CD4-positive, alpha-beta T cell treated with Interleukin-4 for 1 hour (primary cell): Measurements from ENCODE around the gene DHTKD1.

ENCODE experiments used
- DNase-seq, 2 donors: peaks; one replicate each; pipeline ENCODE4 v3.0.0-alpha.2; 2020 to 2022

Gene DHTKD1, protein sequence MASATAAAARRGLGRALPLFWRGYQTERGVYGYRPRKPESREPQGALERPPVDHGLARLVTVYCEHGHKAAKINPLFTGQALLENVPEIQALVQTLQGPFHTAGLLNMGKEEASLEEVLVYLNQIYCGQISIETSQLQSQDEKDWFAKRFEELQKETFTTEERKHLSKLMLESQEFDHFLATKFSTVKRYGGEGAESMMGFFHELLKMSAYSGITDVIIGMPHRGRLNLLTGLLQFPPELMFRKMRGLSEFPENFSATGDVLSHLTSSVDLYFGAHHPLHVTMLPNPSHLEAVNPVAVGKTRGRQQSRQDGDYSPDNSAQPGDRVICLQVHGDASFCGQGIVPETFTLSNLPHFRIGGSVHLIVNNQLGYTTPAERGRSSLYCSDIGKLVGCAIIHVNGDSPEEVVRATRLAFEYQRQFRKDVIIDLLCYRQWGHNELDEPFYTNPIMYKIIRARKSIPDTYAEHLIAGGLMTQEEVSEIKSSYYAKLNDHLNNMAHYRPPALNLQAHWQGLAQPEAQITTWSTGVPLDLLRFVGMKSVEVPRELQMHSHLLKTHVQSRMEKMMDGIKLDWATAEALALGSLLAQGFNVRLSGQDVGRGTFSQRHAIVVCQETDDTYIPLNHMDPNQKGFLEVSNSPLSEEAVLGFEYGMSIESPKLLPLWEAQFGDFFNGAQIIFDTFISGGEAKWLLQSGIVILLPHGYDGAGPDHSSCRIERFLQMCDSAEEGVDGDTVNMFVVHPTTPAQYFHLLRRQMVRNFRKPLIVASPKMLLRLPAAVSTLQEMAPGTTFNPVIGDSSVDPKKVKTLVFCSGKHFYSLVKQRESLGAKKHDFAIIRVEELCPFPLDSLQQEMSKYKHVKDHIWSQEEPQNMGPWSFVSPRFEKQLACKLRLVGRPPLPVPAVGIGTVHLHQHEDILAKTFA

GRCh38 chr10:12068449-12069269 is at the start of gene DHTKD1:
Gene DHTKD1 (plus strand): TSS chr10:12068954. CDS start chr10:12069034, 80 bp downstream.
- peak; percentile 97 for DNase-seq

DNA sequence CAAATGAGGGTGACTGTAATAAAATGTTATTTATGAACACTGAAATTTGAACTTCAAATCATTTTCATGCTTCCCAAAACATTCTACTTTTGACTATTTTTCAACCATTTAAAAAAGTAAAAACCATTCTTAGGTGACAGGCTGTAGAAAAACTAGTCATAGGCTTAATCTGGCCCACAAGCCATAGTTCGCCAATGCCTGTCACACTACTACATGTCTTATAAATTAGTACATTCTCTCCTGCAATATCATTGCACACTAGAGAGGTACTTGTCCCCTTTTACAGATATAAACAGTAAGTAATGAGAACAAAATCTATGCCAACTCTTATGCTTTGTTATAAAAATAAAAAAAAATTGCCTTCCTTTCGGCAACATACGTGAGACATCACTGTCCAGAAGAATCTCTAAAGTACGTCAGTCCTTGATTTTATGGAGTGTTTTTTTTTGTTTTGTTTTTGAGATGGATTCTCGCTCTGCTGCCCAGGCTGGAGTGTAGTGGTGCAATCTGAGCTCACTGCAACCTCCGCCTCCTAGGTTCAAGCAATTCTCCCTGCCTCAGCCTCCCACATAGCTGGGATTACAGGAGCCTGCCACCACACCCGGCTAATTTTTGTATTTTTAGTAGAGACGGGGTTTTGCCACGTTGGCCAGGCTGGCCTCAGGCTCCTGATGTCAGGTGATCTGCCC is 49.3 kb upstream of the DHTKD1 start:
- DNase-seq, result no peak

- DNase-seq, result no peak
Observed at GRCh38 chr10:12020574-12020973, 48.2 kb upstream of the DHTKD1 start.

- DNase-seq, result peak in 1 of 2 donors; percentile 37
Observed at GRCh38 chr10:12022580-12023257, 46.0 kb upstream of the DHTKD1 start.

- DNase-seq, result no peak
Observed at GRCh38 chr10:12025591-12025990, 43.2 kb upstream of the DHTKD1 start.

- DNase-seq, result no peak
Observed at GRCh38 chr10:12027539-12027938, 41.2 kb upstream of the DHTKD1 start.

DNA sequence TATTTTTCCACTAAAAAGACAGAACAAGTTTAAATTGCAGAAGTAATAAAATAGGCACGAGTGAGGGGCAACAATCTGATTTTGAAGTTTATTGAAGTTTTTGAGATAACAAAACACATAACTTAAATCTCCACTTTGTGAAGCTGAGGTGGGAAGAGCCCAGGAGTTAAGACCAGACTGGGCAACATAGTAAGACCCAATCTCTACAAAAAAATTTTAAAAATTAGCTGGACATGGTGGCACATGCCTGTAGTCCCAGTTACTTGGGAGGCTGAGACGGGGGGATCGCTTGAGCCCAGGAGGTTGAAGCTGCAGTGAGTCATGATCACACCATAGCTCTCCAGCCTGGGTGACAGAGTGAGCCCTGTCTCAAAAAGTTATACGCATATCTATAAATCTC is 37.4 kb upstream of the DHTKD1 start:
- DNase-seq, result no peak

GRCh38 chr10:12036073-12036655 is 32.6 kb upstream of the DHTKD1 start:
- no peak for DNase-seq

- peak; percentile 22 to 27 for DNase-seq
Observed at GRCh38 chr10:12041766-12042408, 26.9 kb upstream of the DHTKD1 start.

GRCh38 chr10:12042409-12042796 is 26.4 kb upstream of the DHTKD1 start:
- DNase-seq, result peak; percentile 36 to 51

- DNase-seq, result peak; percentile 98
Observed at GRCh38 chr10:12042797-12043651, 25.7 kb upstream of the DHTKD1 start, which contains the start of gene UPF2. Gene UPF2 (minus strand): TSS chr10:12042809. CDS start chr10:12035423, 7,386 bp downstream.

DNA sequence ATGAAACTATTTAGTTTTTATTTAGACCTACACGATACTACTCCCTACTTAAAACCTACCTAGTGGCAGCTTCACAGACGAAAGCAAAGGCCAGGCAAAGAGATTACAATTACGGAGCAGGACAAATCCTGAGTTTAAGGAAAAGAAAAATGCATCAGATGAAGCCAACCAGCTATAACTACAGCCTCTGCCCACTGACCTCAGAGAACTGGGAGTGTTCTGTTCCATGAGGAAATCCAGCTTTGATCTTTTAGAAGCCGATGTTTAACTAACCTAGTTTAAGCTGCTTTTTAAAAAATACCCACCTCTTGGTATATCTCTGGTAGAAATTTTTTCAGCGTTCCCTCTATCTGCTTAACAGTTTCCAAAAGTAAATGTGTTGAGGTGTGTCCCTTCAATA is 23.2 kb upstream of the DHTKD1 start:
- DNase-seq, result no peak

DNA sequence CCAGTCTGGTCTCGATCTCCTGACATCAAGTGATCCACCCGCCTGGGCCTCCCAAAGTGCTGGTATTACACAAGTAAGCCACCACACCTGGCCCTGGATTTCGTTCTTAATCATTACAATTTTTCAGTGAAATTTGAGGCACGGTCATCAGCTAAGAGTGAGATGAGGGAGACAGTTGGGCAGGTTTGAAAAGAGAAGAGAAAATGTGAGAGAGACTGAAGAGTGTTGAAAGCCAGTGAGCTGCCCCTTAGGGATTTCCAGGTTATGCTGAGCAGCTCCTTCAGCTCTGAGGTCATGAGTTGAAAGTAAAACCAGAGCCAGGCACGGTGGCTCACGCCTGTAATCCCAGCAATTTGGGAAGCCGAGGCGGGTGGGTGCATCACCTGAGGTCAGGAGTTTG is 20.2 kb upstream of the DHTKD1 start:
- no peak for DNase-seq

DNA sequence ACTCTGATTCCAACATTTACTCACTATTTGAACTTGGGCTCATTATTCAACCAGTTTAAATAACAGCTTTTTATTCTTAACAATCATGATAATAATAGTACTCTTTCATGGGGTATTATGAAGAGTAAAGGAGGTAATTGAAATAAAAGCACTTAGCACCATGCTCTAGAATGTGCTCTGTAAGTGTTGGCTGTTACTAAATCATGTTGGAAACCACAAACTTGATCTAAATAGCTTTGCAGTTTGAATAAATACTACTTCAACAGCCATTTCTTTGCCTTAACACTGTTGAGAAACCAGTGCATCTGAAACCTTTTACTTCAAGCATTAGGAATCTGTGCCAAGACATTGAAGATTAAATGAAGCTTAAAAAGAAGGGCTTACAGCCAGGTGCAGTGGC is 18.2 kb upstream of the DHTKD1 start:
- DNase-seq, result no peak

DNA sequence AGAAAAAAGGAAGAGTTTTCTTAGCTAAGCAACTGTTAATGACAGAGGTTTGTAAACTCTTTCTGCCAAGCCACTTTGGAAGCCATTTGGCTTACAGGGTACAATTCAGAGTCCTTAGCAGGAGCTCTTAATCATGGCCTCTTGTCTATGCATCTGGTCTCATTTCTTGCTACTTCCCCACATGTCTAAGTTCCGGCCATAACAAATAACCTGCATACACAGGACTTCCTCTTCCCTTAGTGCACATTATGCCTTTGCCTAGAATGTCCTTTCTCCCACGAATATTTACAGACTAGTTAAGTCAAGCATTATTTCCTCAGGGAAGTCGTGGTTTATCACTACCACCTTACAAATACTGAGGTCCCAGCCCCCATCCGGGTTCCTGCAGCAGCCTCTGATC is 17.5 kb upstream of the DHTKD1 start:
- no peak for DNase-seq

- DNase-seq, result no peak
Observed at GRCh38 chr10:12055732-12056131, 13.0 kb upstream of the DHTKD1 start.

DNA sequence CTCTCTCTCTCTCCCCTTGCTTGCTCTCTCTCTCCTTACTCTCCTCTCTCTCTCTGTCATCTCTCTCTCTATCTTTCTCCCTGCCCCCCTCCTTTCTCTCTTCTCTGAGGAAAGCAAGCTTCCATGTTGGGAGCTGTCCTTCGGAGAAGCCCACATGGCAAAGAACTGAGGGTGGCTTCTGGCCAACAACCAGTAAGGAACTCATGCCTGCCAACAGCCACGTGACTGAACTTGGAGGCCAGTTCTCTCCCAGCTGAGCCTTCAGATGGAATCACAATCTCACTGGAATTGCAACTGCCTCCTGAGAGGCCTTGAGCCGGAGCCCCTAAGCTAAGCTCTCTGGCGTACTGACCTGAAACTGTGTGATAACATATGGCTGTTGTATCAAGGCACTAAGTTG is 12.0 kb upstream of the DHTKD1 start:
- DNase-seq, result no peak

DNA sequence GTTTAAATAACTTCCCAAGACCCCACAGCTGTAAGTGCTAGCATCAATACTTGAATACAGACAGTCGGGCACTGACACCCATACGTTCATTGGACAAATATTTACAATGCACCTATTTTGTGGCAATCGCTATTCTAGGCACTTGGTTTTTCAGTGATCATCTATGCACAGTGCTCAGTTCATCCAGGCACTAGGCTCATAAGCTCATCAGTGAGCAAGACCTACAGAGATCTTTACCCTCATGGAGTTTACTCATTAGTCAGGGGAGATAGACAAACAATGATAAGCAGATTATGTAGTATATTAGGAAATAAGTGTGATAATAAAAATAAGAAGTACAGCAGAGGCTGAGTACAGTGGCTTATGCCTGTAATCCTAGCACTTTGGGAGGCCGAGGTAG is 7.6 kb upstream of the DHTKD1 start:
- DNase-seq, result no peak

DNA sequence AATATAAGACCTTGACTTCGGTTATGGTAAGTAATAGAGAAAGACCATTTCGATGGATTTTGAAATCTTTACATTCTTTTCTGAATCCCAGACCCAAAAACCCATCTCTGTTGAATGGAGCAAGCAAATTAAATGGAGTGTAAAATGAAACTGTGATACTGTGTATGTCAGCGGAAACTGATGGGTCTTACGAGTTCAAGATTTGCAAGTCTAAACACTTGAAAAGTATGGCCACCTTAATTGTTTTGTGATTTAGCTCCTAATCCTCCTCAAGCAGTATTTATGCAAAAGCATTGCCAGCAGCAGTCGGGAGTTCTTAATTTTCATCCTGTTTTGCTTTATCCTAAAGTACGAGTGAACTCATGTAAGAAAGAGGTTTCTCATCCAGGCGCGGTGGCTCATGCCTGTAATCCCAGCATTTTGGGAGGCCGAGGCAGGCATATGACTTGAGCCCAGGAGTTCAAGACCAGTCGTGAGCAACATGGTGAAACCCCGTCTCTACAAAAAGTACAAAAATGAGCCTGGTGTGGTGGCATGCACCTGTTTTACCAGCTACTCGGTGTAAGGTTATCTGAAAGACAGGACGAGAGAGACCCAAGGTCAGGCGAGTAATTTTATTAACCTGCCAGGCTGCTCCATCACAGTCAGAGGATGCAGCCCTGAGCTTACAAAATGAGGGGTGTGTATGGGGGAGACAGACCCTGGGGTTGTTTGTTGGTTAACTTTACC is 5.8 kb upstream of the DHTKD1 start:
- no peak for DNase-seq
